Measurements from ENCODE around the gene LRIG1.

GRCh38 chr3:66507423-66508260, 6.8 kb upstream of the LRIG1 start:
- TF ChIP-seq POLR2AphosphoS5 (IDR thresholded peaks at IDR 0.05): no peak
- no peak for TF ChIP-seq CTCF (IDR thresholded peaks at IDR 0.05)

Measured in upper lobe of left lung (tissue), 4 donors.